Thymus (tissue), 11 donors: ENCODE data around the gene KIF14. TPM values are rescaled to one million over a fixed set of nuclear protein-coding genes. Genes with fewer than 3 reads are reported as not detected.

Source experiments
- DNase-seq, 9 donors: peaks; one replicate each; pipeline ENCODE4 v3.0.0-alpha.2; 2013; ENCODE audit warnings: low spot score in 9 of 9, low read depth in 6 of 9, missing footprints in 1 of 9
- H3K27ac ChIP-seq, 2 donors: one replicate each; pipeline ENCODE4 v1.5.1; 2013; ENCODE audit warnings: control low read depth in 1 of 2, low read depth in 1 of 2, low read length in 1 of 2, mild to moderate bottlenecking in 1 of 2, moderate library complexity in 1 of 2
- H3K27me3 ChIP-seq, 2 donors: one replicate each; pipeline ENCODE4 v1.5.1; 2013; ENCODE audit warnings: low read length in 1 of 2; ENCODE audit not compliant: control insufficient read depth in 2 of 2, insufficient read depth in 1 of 2
- H3K36me3 ChIP-seq, 2 donors: one replicate each; pipeline ENCODE4 v1.5.1; 2013; ENCODE audit warnings: low read length in 1 of 2, mild to moderate bottlenecking in 1 of 2, moderate library complexity in 1 of 2; ENCODE audit not compliant: control insufficient read depth in 2 of 2, insufficient read depth in 2 of 2
- H3K4me1 ChIP-seq, 2 donors: one replicate each; pipeline ENCODE4 v1.5.1; 2013; ENCODE audit warnings: low read length in 2 of 2; ENCODE audit not compliant: control insufficient read depth in 2 of 2, insufficient read depth in 2 of 2
- H3K4me3 ChIP-seq, 2 donors: one replicate each; pipeline ENCODE4 v1.5.1; 2013; ENCODE audit warnings: low read length in 2 of 2, control low read depth in 1 of 2, mild to moderate bottlenecking in 1 of 2
- H3K9me3 ChIP-seq, 2 donors: one replicate each; pipeline ENCODE4 v1.5.1; 2013; ENCODE audit warnings: low read length in 1 of 2, mild to moderate bottlenecking in 1 of 2; ENCODE audit not compliant: control insufficient read depth in 2 of 2, insufficient read depth in 1 of 2
- WGBS: extraction: QIAGEN DNeasy Blood & Tissue Kit; methylation state at CpG from one replicate; pipeline ENCODE4 v1.1.7; 2013; 5-methylcytosine and 5-hydroxymethylcytosine counted together
- polyA plus RNA-seq: library from polyadenylated mRNA; stranded (reverse); fragments of 200-250 nt; gene quantifications from one replicate; pipeline ENCODE4 v1.2.3, GENCODE V29; 2013
- total RNA-seq: library from RNA; stranded (reverse); fragments of 120-200 nt; gene quantifications from one replicate; pipeline ENCODE4 v1.2.4, GENCODE V29; 2013
- donor health status: healthy.

The KIF14 gene
- total and polyA plus RNA-seq, 2 donors = 1.4 to 14.4 TPM

DNA sequence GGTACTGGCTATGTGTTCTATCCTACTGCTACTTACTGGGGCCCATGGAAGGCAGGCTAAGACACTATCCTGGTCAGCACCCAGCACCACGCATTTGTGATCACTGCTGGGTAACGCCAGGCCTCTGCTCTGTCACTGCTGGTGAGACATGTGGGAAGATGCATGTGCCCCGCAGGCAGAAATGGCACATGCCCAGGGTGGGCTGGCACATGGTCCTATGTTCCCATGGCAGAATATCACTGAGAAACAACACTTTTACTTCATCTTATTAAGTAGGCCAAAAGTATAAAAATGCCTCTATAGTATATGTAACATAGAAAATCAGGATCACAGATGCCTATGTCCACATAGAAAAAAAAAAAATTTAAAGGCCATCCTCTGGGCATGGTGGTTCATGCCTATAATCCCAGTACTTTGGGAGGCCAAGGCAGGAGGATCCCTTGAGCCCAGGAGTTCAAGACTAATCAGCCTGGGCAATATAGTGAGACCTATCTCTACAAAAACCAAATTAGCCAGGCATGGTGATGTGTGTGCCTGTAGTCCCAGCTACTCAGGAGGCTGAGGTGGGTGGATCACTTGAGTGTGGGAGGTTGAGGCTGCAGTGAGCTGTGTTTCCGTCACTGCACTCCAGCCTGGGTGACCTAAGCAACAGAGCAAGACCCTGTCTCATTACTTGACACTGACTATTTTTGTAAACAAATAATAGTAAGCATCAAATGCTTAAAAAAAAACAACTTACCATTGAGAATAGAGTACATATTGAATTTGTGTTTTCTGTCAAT lies 37.7 kb upstream of the KIF14 start:
- no peak overlapping the region for H3K27ac ChIP-seq
- no peak overlapping the region for H3K4me3 ChIP-seq
- H3K27me3 ChIP-seq = no peaks in the 10 kb centered on the region
- no peak for DNase-seq
- H3K9me3 ChIP-seq = no peaks in the 10 kb centered on the region
- H3K4me1 ChIP-seq = peaks cover 0 to 1% of the 10 kb centered on the region in 2 donors
- 87% methylated on average over 4 of the region's 4 CpGs for WGBS
- peaks cover 58 to 77% of the 10 kb centered on the region in 2 donors for H3K36me3 ChIP-seq

DNA sequence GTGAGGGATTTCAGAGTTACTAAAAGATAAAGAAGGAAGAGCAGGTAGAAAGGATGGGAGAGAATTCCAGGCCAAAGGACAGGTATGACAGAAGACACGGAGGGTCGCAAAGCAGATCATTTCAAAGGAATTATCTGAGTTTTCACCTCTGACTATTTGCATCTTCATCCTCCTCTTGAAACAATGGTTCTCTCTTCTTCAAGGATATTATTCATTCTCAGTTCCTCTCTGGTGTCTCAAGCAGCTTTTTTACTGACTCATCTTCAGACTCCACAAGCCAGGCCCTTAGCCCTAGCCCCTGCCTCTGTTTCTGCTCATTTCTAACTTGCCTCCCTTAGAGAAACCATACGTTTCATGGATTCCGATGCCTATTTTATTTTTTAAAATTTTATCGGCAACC lies 34.1 kb upstream of the KIF14 start:
- Histone ChIP-seq H3K36me3 (peaks cover 45 to 59% of the 10 kb centered on the region in 2 donors), H3K27me3 (no peaks in the 10 kb centered on the region)
- 96% methylated on average over 5 of the region's 5 CpGs for WGBS

DNA sequence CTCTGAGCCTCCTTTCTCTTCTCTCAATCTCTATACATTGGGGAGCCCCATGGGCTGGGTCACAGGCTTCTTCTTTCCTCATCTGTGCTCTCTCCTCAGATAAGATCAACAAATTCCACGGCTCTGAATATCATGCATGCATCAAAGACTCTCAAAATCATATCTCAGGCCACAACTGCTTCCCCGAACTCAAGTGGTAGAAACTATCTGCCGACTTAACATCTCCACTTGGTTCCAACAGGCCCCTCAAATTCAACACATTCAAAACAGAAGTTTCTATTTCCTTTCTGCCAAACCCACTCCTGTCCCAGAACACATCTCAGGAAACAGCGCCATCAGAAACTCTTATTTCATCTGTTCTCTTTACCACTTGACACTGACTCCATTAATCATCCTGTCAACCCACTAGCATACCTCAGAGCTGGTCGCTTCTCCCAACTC lies 32.5 kb upstream of the KIF14 start:
- Histone ChIP-seq H3K4me3 (no peak overlapping the region), H3K36me3 (peaks cover 43 to 57% of the 10 kb centered on the region in 2 donors), H3K4me1 (peaks cover 0 to 6% of the 10 kb centered on the region in 2 donors), H3K27me3 (no peaks in the 10 kb centered on the region), H3K27ac (peak overlapping the region in 1 of 2 donors; percentile 42), H3K9me3 (no peaks in the 10 kb centered on the region)
- 28% methylated on average over 5 of the region's 5 CpGs for WGBS
- DNase-seq = no peak

More for the DNA sequence above, 34.1 kb upstream of the KIF14 start:
- Histone ChIP-seq H3K4me3 (no peak overlapping the region), H3K4me1 (peaks cover 0 to 6% of the 10 kb centered on the region in 2 donors), H3K9me3 (no peaks in the 10 kb centered on the region), H3K27ac (no peak overlapping the region)
- no peak for DNase-seq

DNA sequence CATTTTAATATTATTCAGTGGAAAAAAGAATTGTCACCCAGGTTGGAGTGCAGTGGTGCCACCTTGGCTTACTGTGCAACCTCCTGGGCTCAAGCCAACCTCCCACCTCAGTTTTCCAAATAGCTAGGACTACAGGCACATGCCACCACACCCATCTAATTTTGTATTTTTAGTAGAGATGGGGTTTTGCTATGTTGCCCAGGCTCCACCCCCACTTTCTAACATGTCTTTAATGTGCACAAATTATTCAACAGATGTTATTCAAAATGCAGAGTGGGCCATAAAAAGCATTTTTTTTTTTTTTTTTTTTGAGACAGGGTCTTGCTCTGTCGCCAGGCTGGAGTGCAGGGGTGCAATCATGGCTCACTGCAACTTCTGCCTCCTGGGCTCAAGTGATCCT lies 31.8 kb upstream of the KIF14 start:
- Histone ChIP-seq H3K36me3 (peaks cover 40 to 56% of the 10 kb centered on the region in 2 donors), H3K4me3 (no peak overlapping the region), H3K27me3 (no peaks in the 10 kb centered on the region), H3K9me3 (no peaks in the 10 kb centered on the region), H3K4me1 (peaks cover 0 to 6% of the 10 kb centered on the region in 2 donors), H3K27ac (no peak overlapping the region)
- DNase-seq = no peak
- WGBS = 100% methylated on average over 1 of the region's 1 CpG

DNA sequence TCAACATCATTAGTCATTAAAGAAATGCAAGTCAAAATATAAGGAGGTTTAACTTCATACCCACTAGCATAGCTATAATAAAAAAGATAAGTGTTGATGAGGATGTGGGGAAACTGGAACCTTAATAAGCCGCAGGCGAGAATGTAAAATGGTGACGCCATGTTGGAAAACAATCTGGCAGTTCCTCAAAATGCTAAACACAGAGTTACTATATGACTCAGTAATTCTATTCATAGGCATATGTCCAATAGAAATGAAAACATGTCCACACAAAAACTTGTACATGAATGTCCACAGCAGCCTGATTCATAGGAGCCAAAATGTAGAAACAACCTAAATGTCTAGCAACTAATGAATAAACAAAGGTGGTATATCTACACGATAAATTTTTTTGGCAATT lies 26.0 kb upstream of the KIF14 start:
- no peaks in the 10 kb centered on the region for H3K27me3 ChIP-seq
- DNase-seq = no peak
- no peak overlapping the region for H3K27ac ChIP-seq
- H3K4me3 ChIP-seq = no peak overlapping the region
- no peaks in the 10 kb centered on the region for H3K4me1 ChIP-seq
- 97% methylated on average over 4 of the region's 4 CpGs for WGBS
- H3K36me3 ChIP-seq = peaks cover 11 to 46% of the 10 kb centered on the region in 2 donors
- no peaks in the 10 kb centered on the region for H3K9me3 ChIP-seq

DNA sequence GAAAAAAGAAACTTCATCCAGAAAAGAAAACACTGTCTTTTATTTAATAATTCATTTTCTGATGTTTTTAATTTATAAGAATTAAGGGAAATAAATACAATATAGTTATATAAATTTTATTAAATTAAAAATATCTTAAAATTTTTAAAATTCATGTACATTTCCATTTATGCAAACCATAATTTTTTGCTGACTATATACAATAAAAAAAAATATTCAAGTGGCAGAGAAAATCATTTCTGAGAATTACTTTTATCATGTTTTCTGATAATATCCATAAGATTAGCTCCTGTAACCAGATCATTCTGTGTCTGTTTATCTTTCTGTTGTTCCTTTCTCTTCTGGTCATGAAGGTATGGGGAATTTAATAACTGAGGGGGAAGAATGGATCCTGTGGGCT lies 23.5 kb upstream of the KIF14 start:
- Histone ChIP-seq H3K4me3 (no peak overlapping the region), H3K36me3 (peaks cover 9 to 40% of the 10 kb centered on the region in 2 donors), H3K4me1 (no peaks in the 10 kb centered on the region), H3K9me3 (no peaks in the 10 kb centered on the region), H3K27me3 (no peaks in the 10 kb centered on the region), H3K27ac (no peak overlapping the region)
- no peak for DNase-seq

DNA sequence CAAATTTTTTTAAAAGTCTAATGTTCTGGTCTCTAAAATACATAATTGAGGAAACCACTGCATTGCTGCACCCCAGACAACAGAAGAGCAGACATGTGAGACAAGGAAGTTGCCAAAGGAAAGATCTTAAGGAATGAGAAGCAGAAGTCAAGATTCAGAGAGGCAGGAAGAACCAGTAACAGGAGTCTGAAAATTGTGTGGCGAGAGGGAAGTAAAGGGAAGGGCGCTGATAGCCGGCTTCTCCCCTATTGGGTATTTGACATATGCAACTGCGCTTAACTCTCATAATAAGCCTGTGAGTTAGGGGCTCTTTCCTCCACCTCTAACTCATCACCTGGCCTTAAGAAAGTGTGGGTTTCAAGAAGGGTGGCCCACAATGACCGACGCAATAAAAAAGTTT lies 21.9 kb upstream of the KIF14 start:
- Histone ChIP-seq H3K4me3 (no peak overlapping the region), H3K27ac (no peak overlapping the region), H3K4me1 (no peaks in the 10 kb centered on the region), H3K9me3 (no peaks in the 10 kb centered on the region), H3K27me3 (no peaks in the 10 kb centered on the region), H3K36me3 (peaks cover 3 to 26% of the 10 kb centered on the region in 2 donors)
- DNase-seq = no peak
- WGBS = 92% methylated on average over 6 of the region's 6 CpGs

DNA sequence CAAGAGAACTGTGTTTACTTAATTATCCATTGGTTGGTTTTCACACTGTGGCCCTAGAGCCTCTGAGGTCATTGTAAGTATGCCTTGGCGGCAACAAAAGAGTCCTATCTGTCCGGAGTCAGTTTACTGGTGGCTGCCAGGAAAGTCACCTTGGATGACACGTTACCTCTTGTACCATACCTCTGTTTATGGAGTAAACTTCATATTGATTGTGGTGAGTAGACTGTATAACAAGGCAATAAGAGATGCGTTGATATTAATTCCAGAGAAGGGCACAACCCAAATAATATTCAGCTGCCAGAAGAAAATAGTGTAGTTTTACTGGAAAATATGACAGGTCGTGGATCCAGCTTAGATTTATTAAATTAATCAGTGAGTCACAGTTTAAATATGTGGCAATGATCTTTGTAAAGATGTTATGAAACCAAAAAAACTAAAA lies 20.4 kb upstream of the KIF14 start:
- no peak for DNase-seq
- H3K27me3 ChIP-seq = no peaks in the 10 kb centered on the region
- H3K36me3 ChIP-seq = peaks cover 1 to 16% of the 10 kb centered on the region in 2 donors
- H3K4me3 ChIP-seq = no peak overlapping the region
- H3K27ac ChIP-seq = no peak overlapping the region
- no peaks in the 10 kb centered on the region for H3K9me3 ChIP-seq
- 96% methylated on average over 5 of the region's 5 CpGs for WGBS
- no peaks in the 10 kb centered on the region for H3K4me1 ChIP-seq

DNA sequence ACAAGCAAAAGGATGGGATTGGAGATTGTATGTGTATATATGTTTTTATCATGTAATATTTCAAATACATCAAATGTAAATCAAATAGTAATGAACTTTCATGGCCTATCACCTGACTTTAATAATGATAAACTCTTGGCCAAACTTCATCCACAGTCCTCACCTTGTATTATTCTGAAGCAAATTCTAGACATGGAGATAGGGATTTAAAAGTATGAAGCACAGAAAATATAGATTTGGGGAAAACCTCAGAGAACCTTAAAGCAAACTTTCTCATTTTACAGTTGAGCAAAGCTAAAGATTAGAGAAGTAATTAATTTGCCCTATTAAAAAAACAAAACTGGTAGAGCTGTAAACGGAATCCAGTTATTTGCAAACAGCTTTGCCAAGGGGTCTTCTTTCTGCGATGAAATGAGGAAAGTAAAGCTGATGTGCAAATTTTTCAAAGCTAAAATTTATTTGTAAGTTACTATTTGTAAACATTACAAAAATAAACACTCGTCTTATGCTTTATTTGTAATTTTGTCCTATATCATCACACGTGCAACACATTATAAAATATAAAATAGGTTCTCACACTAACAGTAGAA lies 19.9 kb upstream of the KIF14 start:
- Histone ChIP-seq H3K9me3 (no peaks in the 10 kb centered on the region), H3K4me1 (no peaks in the 10 kb centered on the region), H3K27ac (no peak overlapping the region), H3K27me3 (no peaks in the 10 kb centered on the region), H3K36me3 (peaks cover 0 to 14% of the 10 kb centered on the region in 2 donors), H3K4me3 (no peak overlapping the region)
- 98% methylated on average over 4 of the region's 4 CpGs for WGBS
- no peak for DNase-seq
